Neural progenitor cell (in vitro differentiated cells): Measurements from ENCODE around the gene PEPD.

Experiments used
- EZH2 ChIP-seq: fragments of 200-600 bp; sonication (generic); IDR thresholded peaks from 2 replicates; pipeline ENCODE4 v1.6.1; 2017; ENCODE audit warnings: antibody characterized with exemption, mild to moderate bottlenecking, moderate library complexity
- TF ChIP-seq, protein P1 (sequence below): fragments of 200-600 bp; sonication (generic); IDR thresholded peaks from 2 replicates; pipeline ENCODE4 v1.5.1; 2017; ENCODE audit warnings: antibody characterized with exemption, mild to moderate bottlenecking

- TF ChIP-seq, protein P1, sequence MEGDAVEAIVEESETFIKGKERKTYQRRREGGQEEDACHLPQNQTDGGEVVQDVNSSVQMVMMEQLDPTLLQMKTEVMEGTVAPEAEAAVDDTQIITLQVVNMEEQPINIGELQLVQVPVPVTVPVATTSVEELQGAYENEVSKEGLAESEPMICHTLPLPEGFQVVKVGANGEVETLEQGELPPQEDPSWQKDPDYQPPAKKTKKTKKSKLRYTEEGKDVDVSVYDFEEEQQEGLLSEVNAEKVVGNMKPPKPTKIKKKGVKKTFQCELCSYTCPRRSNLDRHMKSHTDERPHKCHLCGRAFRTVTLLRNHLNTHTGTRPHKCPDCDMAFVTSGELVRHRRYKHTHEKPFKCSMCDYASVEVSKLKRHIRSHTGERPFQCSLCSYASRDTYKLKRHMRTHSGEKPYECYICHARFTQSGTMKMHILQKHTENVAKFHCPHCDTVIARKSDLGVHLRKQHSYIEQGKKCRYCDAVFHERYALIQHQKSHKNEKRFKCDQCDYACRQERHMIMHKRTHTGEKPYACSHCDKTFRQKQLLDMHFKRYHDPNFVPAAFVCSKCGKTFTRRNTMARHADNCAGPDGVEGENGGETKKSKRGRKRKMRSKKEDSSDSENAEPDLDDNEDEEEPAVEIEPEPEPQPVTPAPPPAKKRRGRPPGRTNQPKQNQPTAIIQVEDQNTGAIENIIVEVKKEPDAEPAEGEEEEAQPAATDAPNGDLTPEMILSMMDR = no peak
- TF ChIP-seq EZH2 = no peak
These were observed 107.5 kb downstream of the PEPD start for GRCh38 chr19:33413868-33414666.
